Measurements from ENCODE around the gene SUSD3. TPM values are rescaled to one million over a fixed set of nuclear protein-coding genes. Genes with fewer than 3 reads are reported as not detected.

The SUSD3 gene
- polyA plus RNA-seq, 1 experiment: 1.9 TPM

- ChIA-PET POLR2A (no interaction called here), CTCF (interaction anchor here (0.7 to 1.0 kb wide), 2 partner anchors 42 to 108 kb away, joined by 3 to 4 read pairs; no protein-coding TSS in a partner anchor)
- Histone ChIP-seq H3K27me3 (ENCODE audit: control insufficient read depth, insufficient read depth, low read length) (no peaks in the 10 kb centered on the region), H3K4me3 (ENCODE audit: low read depth, low read length) (no peak overlapping the region), H3K36me3 (ENCODE audit: control insufficient read depth, insufficient read depth, low read length) (peaks cover 28% of the 10 kb centered on the region)
- TF ChIP-seq CTCF (IDR thresholded peaks at IDR 0.05; ENCODE audit: insufficient read depth, low read depth, low read length): no peak
- no peak for DNase-seq (ENCODE audit: low read depth)
Observed at GRCh38 chr9:93112116-93112863, 53.8 kb downstream of the SUSD3 start.

- no peaks in the 10 kb centered on the region for H3K27me3 ChIP-seq (ENCODE audit: control insufficient read depth, insufficient read depth, low read length)
- no peak for TF ChIP-seq CTCF (IDR thresholded peaks at IDR 0.05; ENCODE audit: insufficient read depth, low read depth, low read length)
- no peak for DNase-seq (ENCODE audit: low read depth)
- CTCF ChIA-PET: interaction anchor here (0.6 to 0.7 kb wide), 3 partner anchors 41 to 818 kb away, joined by 3 read pairs; no protein-coding TSS in a partner anchor
- H3K4me3 ChIP-seq (ENCODE audit: low read depth, low read length): no peak overlapping the region
- POLR2A ChIA-PET: no interaction called here
- peaks cover 26% of the 10 kb centered on the region for H3K36me3 ChIP-seq (ENCODE audit: control insufficient read depth, insufficient read depth, low read length)
Observed at GRCh38 chr9:93112864-93113389, 54.4 kb downstream of the SUSD3 start.

GRCh38 chr9:93114169-93114983, 55.9 kb downstream of the SUSD3 start:
- ChIA-PET CTCF (interaction anchor here (0.7 to 0.8 kb wide), 2 partner anchors 13 to 447 kb away, joined by 3 read pairs; no protein-coding TSS in a partner anchor), POLR2A (no interaction called here)
- Histone ChIP-seq H3K36me3 (ENCODE audit: control insufficient read depth, insufficient read depth, low read length) (peaks cover 18% of the 10 kb centered on the region), H3K4me3 (ENCODE audit: low read depth, low read length) (no peak overlapping the region), H3K27me3 (ENCODE audit: control insufficient read depth, insufficient read depth, low read length) (no peaks in the 10 kb centered on the region)
- DNase-seq (ENCODE audit: low read depth): no peak
- no peak for TF ChIP-seq CTCF (IDR thresholded peaks at IDR 0.05; ENCODE audit: insufficient read depth, low read depth, low read length)

GRCh38 chr9:93114984-93115335, 56.5 kb downstream of the SUSD3 start:
- Histone ChIP-seq H3K36me3 (ENCODE audit: control insufficient read depth, insufficient read depth, low read length) (peaks cover 18% of the 10 kb centered on the region), H3K27me3 (ENCODE audit: control insufficient read depth, insufficient read depth, low read length) (no peaks in the 10 kb centered on the region), H3K4me3 (ENCODE audit: low read depth, low read length) (no peak overlapping the region)
- no peak for DNase-seq (ENCODE audit: low read depth)
- ChIA-PET CTCF (interaction anchor here (0.7 to 0.8 kb wide), 2 partner anchors 14 to 446 kb away, joined by 3 read pairs; no protein-coding TSS in a partner anchor), POLR2A (no interaction called here)
- TF ChIP-seq CTCF (IDR thresholded peaks at IDR 0.05; ENCODE audit: insufficient read depth, low read depth, low read length): no peak
